ENCODE data around the gene SAT2. TPM values are rescaled to one million over a fixed set of nuclear protein-coding genes. Genes with fewer than 3 reads are reported as not detected.

The SAT2 gene
- total RNA-seq, 1 experiment from 2014 or later = 52.0 TPM

- H3K36me3 ChIP-seq (ENCODE audit: low read depth) = 0 out of 2 replicates have a peak, but pooled peaks cover 8% of the 10 kb centered on the region
- intact Hi-C loops (cut with micrococcal nuclease; ENCODE audit: unreplicated experiment) = no loop called here
- no peak for TF ChIP-seq EZH2 (IDR thresholded peaks at IDR 0.05; ENCODE audit: low read depth)
- TF ChIP-seq, protein P1, sequence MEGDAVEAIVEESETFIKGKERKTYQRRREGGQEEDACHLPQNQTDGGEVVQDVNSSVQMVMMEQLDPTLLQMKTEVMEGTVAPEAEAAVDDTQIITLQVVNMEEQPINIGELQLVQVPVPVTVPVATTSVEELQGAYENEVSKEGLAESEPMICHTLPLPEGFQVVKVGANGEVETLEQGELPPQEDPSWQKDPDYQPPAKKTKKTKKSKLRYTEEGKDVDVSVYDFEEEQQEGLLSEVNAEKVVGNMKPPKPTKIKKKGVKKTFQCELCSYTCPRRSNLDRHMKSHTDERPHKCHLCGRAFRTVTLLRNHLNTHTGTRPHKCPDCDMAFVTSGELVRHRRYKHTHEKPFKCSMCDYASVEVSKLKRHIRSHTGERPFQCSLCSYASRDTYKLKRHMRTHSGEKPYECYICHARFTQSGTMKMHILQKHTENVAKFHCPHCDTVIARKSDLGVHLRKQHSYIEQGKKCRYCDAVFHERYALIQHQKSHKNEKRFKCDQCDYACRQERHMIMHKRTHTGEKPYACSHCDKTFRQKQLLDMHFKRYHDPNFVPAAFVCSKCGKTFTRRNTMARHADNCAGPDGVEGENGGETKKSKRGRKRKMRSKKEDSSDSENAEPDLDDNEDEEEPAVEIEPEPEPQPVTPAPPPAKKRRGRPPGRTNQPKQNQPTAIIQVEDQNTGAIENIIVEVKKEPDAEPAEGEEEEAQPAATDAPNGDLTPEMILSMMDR (conservative IDR thresholded peaks at IDR 0.05) = no peak
- H3K9me3 ChIP-seq (ENCODE audit: insufficient read depth, low read depth) = no peaks in the 10 kb centered on the region
- peaks cover 39% of the 10 kb centered on the region for H3F3A ChIP-seq (ENCODE audit: insufficient read depth, low read depth)
- no peaks in the 10 kb centered on the region for H3K27me3 ChIP-seq (ENCODE audit: insufficient read depth, low read depth)
- H3K9me2 ChIP-seq (ENCODE audit: insufficient read depth) = no peaks in the 10 kb centered on the region
- H3K4me2 ChIP-seq = no peak overlapping the region
- ChIA-PET CTCF (no interaction called here), POLR2A (ENCODE audit: unreplicated experiment) (no interaction called here)
- BruUV-seq (replicated peaks) = no TSS peak
- peaks cover 13% of the 10 kb centered on the region for H3K79me2 ChIP-seq (ENCODE audit: low read depth)
- no peaks in the 10 kb centered on the region for H4K20me1 ChIP-seq (ENCODE audit: insufficient read depth)
- H3K4me3 ChIP-seq = no peak overlapping the region
- H3K4me1 ChIP-seq (replicated peaks; ENCODE audit: insufficient read depth) = peaks cover 21% of the 10 kb centered on the region
- no peak for DNase-seq
- H3K27ac ChIP-seq = no peak overlapping the region
- no peak overlapping the region for H2AFZ ChIP-seq
Observed at GRCh38 chr17:7593296-7593695, 34.3 kb downstream of the SAT2 start.

DNA sequence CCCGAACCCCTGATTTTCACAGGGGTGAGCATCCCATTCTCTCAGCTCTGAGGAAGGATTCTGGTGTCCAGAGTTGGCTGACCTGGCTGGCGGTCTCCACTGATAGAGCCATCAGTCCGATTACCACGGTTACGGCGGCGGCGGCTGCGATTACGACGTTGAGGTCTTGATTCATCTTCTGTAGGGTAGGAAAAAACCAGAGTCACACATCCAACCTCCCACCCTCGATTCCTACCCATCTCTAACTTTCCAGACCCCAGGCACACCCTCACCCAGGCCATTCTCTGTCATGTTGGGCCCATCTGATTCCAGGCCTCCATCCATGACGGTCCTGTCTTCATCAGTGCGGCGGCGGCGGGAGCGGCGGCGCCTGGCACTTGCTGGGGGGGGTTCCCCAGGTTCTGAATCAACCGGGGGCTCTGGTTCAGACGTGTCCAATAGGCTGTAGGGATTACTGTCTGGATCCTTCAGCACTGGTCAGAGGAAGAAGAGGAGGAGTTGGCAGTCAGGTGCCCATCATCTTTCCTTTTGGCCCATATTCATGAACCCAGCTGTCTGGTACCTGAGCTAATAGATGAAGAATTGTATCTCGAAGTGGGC lies 35.1 kb downstream of the SAT2 start:
- intact Hi-C loops (cut with micrococcal nuclease; ENCODE audit: unreplicated experiment) = no loop called here
- no peak overlapping the region for H2AFZ ChIP-seq
- no peak overlapping the region for H3K4me2 ChIP-seq
- TF ChIP-seq, protein P1 (conservative IDR thresholded peaks at IDR 0.05) = no peak
- no peak for TF ChIP-seq EZH2 (IDR thresholded peaks at IDR 0.05; ENCODE audit: low read depth)
- no peaks in the 10 kb centered on the region; the same call in 1 of the 2 replicates for H4K20me1 ChIP-seq (ENCODE audit: insufficient read depth)
- CTCF ChIA-PET = no interaction called here
- POLR2A ChIA-PET (ENCODE audit: unreplicated experiment) = no interaction called here
- H3K9me2 ChIP-seq (ENCODE audit: insufficient read depth) = no peaks in the 10 kb centered on the region
- no peak for DNase-seq
- 0 out of 2 replicates have a peak overlapping the region, but pooled peaks have one; percentile 97 for H3K27ac ChIP-seq
- peaks cover 27% of the 10 kb centered on the region for H3K4me1 ChIP-seq (replicated peaks; ENCODE audit: insufficient read depth)
- no peaks in the 10 kb centered on the region for H3K9me3 ChIP-seq (ENCODE audit: insufficient read depth, low read depth)
- peaks cover 47% of the 10 kb centered on the region for H3F3A ChIP-seq (ENCODE audit: insufficient read depth, low read depth)
- H3K27me3 ChIP-seq (ENCODE audit: insufficient read depth, low read depth) = no peaks in the 10 kb centered on the region
- BruUV-seq (replicated peaks) = no TSS peak
- 0 out of 2 replicates have a peak, but pooled peaks cover 8% of the 10 kb centered on the region for H3K36me3 ChIP-seq (ENCODE audit: low read depth)
- no peak overlapping the region for H3K4me3 ChIP-seq
- peaks cover 20% of the 10 kb centered on the region for H3K79me2 ChIP-seq (ENCODE audit: low read depth)

GRCh38 chr17:7591596-7591995 lies 36.0 kb downstream of the SAT2 start:
- H3K4me2 ChIP-seq = peak overlapping the region; percentile 91
- BruUV-seq (replicated peaks) = no TSS peak

More at GRCh38 chr17:7591596-7591995, 36.0 kb downstream of the SAT2 start:
- H3K4me1 ChIP-seq (replicated peaks; ENCODE audit: insufficient read depth) = peaks cover 36% of the 10 kb centered on the region
- peaks cover 55% of the 10 kb centered on the region for H3F3A ChIP-seq (ENCODE audit: insufficient read depth, low read depth)
- no peaks in the 10 kb centered on the region for H3K9me2 ChIP-seq (ENCODE audit: insufficient read depth)
- ChIA-PET CTCF (no interaction called here), POLR2A (ENCODE audit: unreplicated experiment) (no interaction called here)
- H2AFZ ChIP-seq = no peak overlapping the region
- TF ChIP-seq EZH2 (IDR thresholded peaks at IDR 0.05; ENCODE audit: low read depth) = no peak
- TF ChIP-seq, protein P1 (conservative IDR thresholded peaks at IDR 0.05) = no peak
- intact Hi-C loops (cut with micrococcal nuclease; ENCODE audit: unreplicated experiment) = loop anchor here (2.0 kb wide), 1 partner anchor 311 kb away; the partner anchor contains the start of gene SLC2A4
- no peaks in the 10 kb centered on the region for H3K9me3 ChIP-seq (ENCODE audit: insufficient read depth, low read depth)
- H4K20me1 ChIP-seq (ENCODE audit: insufficient read depth) = no peaks in the 10 kb centered on the region; the same call in 1 of the 2 replicates
- peaks cover 27% of the 10 kb centered on the region for H3K79me2 ChIP-seq (ENCODE audit: low read depth)
- DNase-seq = no peak
- 0 out of 2 replicates have a peak, but pooled peaks cover 8% of the 10 kb centered on the region for H3K36me3 ChIP-seq (ENCODE audit: low read depth)
- no peaks in the 10 kb centered on the region for H3K27me3 ChIP-seq (ENCODE audit: insufficient read depth, low read depth)
- peak overlapping the region; percentile 97 for H3K27ac ChIP-seq
- no peak overlapping the region for H3K4me3 ChIP-seq

All from PC-9 (cell line).